ENCODE data around the gene ARRDC2. TPM values are rescaled to one million over a fixed set of nuclear protein-coding genes. Genes with fewer than 3 reads are reported as not detected.
A peak's percentile ranks its signal among the peaks of the same experiment; 100 is the strongest.

ARRDC2 gene
- total and polyA plus RNA-seq, 9 of the 15 experiments (the other 6 are each of a cell fraction or from before 2014, with no cell fraction given): 1.9 to 27.4 (median 15.2) TPM

DNA sequence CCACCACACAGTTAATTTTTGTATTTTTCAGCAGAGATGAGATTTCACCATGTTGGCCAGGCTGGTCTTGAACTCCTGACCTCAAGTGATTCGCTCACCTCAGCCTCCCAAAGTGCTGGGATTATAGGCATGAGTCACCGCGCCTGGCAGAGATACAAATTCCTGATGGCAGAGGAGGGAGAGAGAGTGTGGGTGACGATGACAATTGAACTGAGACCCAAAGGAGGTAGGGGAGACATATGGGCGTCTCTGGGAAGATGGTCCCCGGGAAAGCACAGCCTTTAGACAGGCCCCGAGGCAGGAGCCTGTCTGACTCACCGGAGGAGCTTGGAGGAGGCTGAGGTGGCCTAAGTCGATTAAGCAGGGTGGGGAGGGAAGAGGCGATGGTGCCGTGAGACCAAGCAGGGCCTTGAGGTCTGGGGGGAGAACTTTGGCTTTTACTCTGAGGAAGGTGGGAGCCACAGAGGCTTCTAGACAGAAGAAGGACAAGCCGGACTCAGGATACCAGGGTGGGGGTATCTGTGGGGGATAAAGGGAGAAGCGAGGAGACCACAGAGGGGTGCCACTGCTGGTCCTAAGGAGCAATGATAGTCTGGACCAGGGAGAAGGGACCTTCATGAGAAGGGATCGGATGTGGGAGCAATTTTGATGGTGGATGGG lies 38.2 kb downstream of the ARRDC2 start (continued):
- TF ChIP-seq C11orf30 (IDR thresholded peaks at IDR 0.05; ENCODE audit: low read depth): peak; percentile 16; the same call in 1 of the 2 replicates

- Histone ChIP-seq H3K27me3 (ENCODE audit: control insufficient read depth in 2 of 2, insufficient read depth in 2 of 2, low read length in 2 of 2) (no peaks in the 10 kb centered on the region), H3K9me1 (ENCODE audit: control insufficient read depth, insufficient read depth, low read length) (no peaks in the 10 kb centered on the region), H3K9me3 (replicated peaks; ENCODE audit: control insufficient read depth, insufficient read depth, low read depth, low read length) (no peaks in the 10 kb centered on the region), H3K79me2 (ENCODE audit: control insufficient read depth, insufficient read depth, low read length) (no peaks in the 10 kb centered on the region), H2AFZ (ENCODE audit: low read depth, low read length) (no peak overlapping the region; the same call in 1 of the 2 replicates), H3K9ac (ENCODE audit: insufficient read depth in 1 of 2, low read depth in 2 of 2, low read length in 2 of 2) (no peak overlapping the region), H4K20me1 (replicated peaks; ENCODE audit: control insufficient read depth, insufficient read depth, low read length) (no peaks in the 10 kb centered on the region; the same call in 1 of the 2 replicates), H3K36me3 (ENCODE audit: control insufficient read depth, insufficient read depth, low read length) (no peaks in the 10 kb centered on the region), H3K4me2 (ENCODE audit: insufficient read depth, low read length) (no peak overlapping the region), H3K27ac (ENCODE audit: extremely low read depth, low read depth, low read length) (no peak overlapping the region), H3K4me1 (replicated peaks in 1 of 2; ENCODE audit: control insufficient read depth in 2 of 2, insufficient read depth in 2 of 2, low read length in 2 of 2) (peaks cover 13 to 21% of the 10 kb centered on the region in 2 experiments; a peak in 4 of 5 replicates), H3K4me3 (no peak overlapping the region)
- ChIA-PET CTCF (ENCODE audit: low intra/inter-chr PET ratio) (interaction anchor here (0.6 kb wide), 1 partner anchor 107 kb away, joined by 7 read pairs; no protein-coding TSS in a partner anchor), POLR2A (interaction anchor here (0.5 to 1.1 kb wide), 5 partner anchors 15 to 185 kb away, joined by 3 to 4 read pairs (median 3); no protein-coding TSS in a partner anchor)
- 61% methylated on average over 9 of the region's 10 CpGs for WGBS (ENCODE audit: insufficient coverage, low coverage, missing lambda C conversion rate)
- FAIRE-seq (no peak), ATAC-seq (no peak), DNase-seq (ENCODE audit: extremely low read depth in 1 of 4, low spot score in 3 of 4) (no peak)
- no TSS peak for BruUV-seq (replicated peaks)
- intact Hi-C loops (cut with micrococcal nuclease) (no loop called here), in situ Hi-C loops (cut with MboI) (no loop called here)
- TF ChIP-seq PHF20 (IDR thresholded peaks at IDR 0.05; ENCODE audit: partially characterized antibody) (no peak), NCOA6 (IDR thresholded peaks at IDR 0.05) (no peak)
Observed at GRCh38 chr19:18049385-18049784, 41.4 kb downstream of the ARRDC2 start.

DNA sequence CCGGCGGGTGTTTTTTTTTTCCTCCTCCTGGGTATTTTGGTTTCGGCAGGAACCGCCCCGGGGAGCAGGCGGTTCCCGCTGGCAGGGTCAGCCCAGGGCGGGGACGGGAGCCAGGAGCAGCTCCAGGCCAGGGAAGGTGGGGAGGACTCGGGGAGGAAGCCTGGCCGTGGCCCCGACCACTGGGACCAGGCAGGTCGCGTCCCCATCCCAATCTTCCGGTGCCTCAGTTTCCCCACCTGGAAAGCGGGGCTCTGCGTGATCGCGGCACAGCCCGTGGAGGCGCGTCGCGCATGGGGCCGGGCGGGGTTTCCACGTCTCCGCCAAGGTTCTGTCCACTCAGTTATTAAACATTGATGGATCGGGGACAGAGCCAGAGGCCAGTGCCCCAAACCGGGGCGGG lies 43.9 kb downstream of the ARRDC2 start:
- CTCF ChIA-PET (ENCODE audit: low intra/inter-chr PET ratio): no interaction called here
- Histone ChIP-seq H2AFZ (ENCODE audit: low read depth, low read length) (no peak overlapping the region), H4K20me1 (replicated peaks; ENCODE audit: control insufficient read depth, insufficient read depth, low read length) (no peaks in the 10 kb centered on the region), H3K9me1 (ENCODE audit: control insufficient read depth, insufficient read depth, low read length) (no peaks in the 10 kb centered on the region), H3K36me3 (ENCODE audit: control insufficient read depth, insufficient read depth, low read length) (no peaks in the 10 kb centered on the region), H3K27ac (ENCODE audit: extremely low read depth, low read depth, low read length) (no peak overlapping the region), H3K79me2 (ENCODE audit: control insufficient read depth, insufficient read depth, low read length) (no peaks in the 10 kb centered on the region), H3K9ac (ENCODE audit: insufficient read depth in 1 of 2, low read depth in 2 of 2, low read length in 2 of 2) (peak overlapping the region in 1 of 2 experiments; percentile 58; a peak in 1 of 4 replicates), H3K27me3 (ENCODE audit: control insufficient read depth in 2 of 2, insufficient read depth in 2 of 2, low read length in 2 of 2) (no peaks in the 10 kb centered on the region), H3K4me1 (replicated peaks in 1 of 2; ENCODE audit: control insufficient read depth in 2 of 2, insufficient read depth in 2 of 2, low read length in 2 of 2) (peaks cover 0 to 18% of the 10 kb centered on the region in 2 experiments; a peak in 2 of 5 replicates), H3K4me3 (no peak overlapping the region), H3K9me3 (replicated peaks; ENCODE audit: control insufficient read depth, insufficient read depth, low read depth, low read length) (no peaks in the 10 kb centered on the region), H3K4me2 (ENCODE audit: insufficient read depth, low read length) (no peak overlapping the region)
- no TSS peak for BruUV-seq (replicated peaks)
- 52% methylated on average over 19 of the region's 31 CpGs for WGBS (ENCODE audit: insufficient coverage, low coverage, missing lambda C conversion rate)
- in situ Hi-C loops (cut with MboI) (no loop called here), intact Hi-C loops (cut with micrococcal nuclease) (loop anchor here (10.0 kb wide), 1 partner anchor 187 kb away; no protein-coding TSS in a partner anchor)
- FAIRE-seq (no peak), DNase-seq (ENCODE audit: extremely low read depth in 1 of 4, low spot score in 3 of 4) (no peak), ATAC-seq (no peak)
- POLR2A ChIA-PET: no interaction called here
- TF ChIP-seq ZBTB33 (CRISPR knock-in tag; IDR thresholded peaks at IDR 0.05) (0 out of 2 replicates have a peak, but pooled peaks have one; percentile 20), ZNF696 (CRISPR knock-in tag; conservative IDR thresholded peaks at IDR 0.05) (no peak)
